DOHH2 (cell line): Measurements from ENCODE around the gene REXO1.

ENCODE experiments used
- H3F3A ChIP-seq: fragments of 200-600 bp; sonication (generic), shearing (Covaris generic); 2 replicates; pipeline ENCODE4 v1.6.0; 2016; ENCODE audit warnings: antibody characterized with exemption, mild to moderate bottlenecking; ENCODE audit not compliant: control insufficient read depth, insufficient read depth
- H3K27ac ChIP-seq: fragments of 200-600 bp; sonication (generic); 2 replicates; pipeline ENCODE4 v1.5.1; 2014; ENCODE audit warnings: low read depth, mild to moderate bottlenecking, low read length, moderate library complexity
- H3K27me3 ChIP-seq: fragments of 200-600 bp; sonication (generic); 2 replicates; pipeline ENCODE4 v1.6.1; 2014; ENCODE audit warnings: mild to moderate bottlenecking, low read length, mixed read lengths; ENCODE audit not compliant: control insufficient read depth
- H3K36me3 ChIP-seq: fragments of 200-600 bp; sonication (generic); 2 replicates; pipeline ENCODE4 v1.6.1; 2014; ENCODE audit warnings: mild to moderate bottlenecking, low read length, moderate library complexity, mixed read lengths; ENCODE audit not compliant: control insufficient read depth
- H3K4me1 ChIP-seq: fragments of 200-600 bp; sonication (generic); 2 replicates; pipeline ENCODE4 v1.6.1; 2014; ENCODE audit warnings: mild to moderate bottlenecking, low read length, mixed read lengths; ENCODE audit not compliant: control insufficient read depth
- H3K4me2 ChIP-seq: fragments of 200-600 bp; sonication (generic); 2 replicates; pipeline ENCODE4 v1.6.0; 2014; ENCODE audit warnings: mild to moderate bottlenecking, low read length, moderate library complexity
- H3K4me3 ChIP-seq: fragments of 200-600 bp; sonication (generic); 2 replicates; pipeline ENCODE4 v1.5.1; 2014; ENCODE audit warnings: mild to moderate bottlenecking, low read length, mixed read lengths
- H3K79me2 ChIP-seq: fragments of 200-600 bp; sonication (generic); 2 replicates; pipeline ENCODE4 v1.6.1; 2014; ENCODE audit warnings: mild to moderate bottlenecking, low read length, mixed read lengths; ENCODE audit not compliant: control insufficient read depth
- H3K9me2 ChIP-seq: fragments of 200-600 bp; sonication (generic); replicated peaks from 2 replicates; pipeline ENCODE4 v1.6.1; 2014; ENCODE audit warnings: mild to moderate bottlenecking, low read length, mixed read lengths; ENCODE audit not compliant: control insufficient read depth
- H3K9me3 ChIP-seq: fragments of 200-600 bp; sonication (generic); 2 replicates; pipeline ENCODE4 v1.6.1; 2014; ENCODE audit warnings: antibody characterized with exemption, low read length, mixed read lengths; ENCODE audit not compliant: control insufficient read depth, insufficient read depth
- H4K20me1 ChIP-seq: fragments of 200-600 bp; sonication (generic); 2 replicates; pipeline ENCODE4 v1.6.0; 2014; ENCODE audit warnings: low read depth, mild to moderate bottlenecking, antibody characterized with exemption, low read length, moderate library complexity; ENCODE audit not compliant: control insufficient read depth, insufficient read depth
- EZH2phosphoT487 ChIP-seq: fragments of 200-600 bp; sonication (generic); IDR thresholded peaks from 2 replicates; pipeline ENCODE4 v1.6.1; 2017; ENCODE audit warnings: borderline replicate concordance, mild to moderate bottlenecking, antibody characterized with exemption, low read length, moderate library complexity, mixed read lengths
- TF ChIP-seq, protein P1 (sequence below): fragments of 200-600 bp; sonication (generic); IDR thresholded peaks from one replicate; pipeline ENCODE4 v1.5.1; 2014; ENCODE audit warnings: antibody characterized with exemption, mild to moderate bottlenecking, low read depth, low read length; ENCODE audit not compliant: poor library complexity, severe bottlenecking

Gene REXO1

DNA sequence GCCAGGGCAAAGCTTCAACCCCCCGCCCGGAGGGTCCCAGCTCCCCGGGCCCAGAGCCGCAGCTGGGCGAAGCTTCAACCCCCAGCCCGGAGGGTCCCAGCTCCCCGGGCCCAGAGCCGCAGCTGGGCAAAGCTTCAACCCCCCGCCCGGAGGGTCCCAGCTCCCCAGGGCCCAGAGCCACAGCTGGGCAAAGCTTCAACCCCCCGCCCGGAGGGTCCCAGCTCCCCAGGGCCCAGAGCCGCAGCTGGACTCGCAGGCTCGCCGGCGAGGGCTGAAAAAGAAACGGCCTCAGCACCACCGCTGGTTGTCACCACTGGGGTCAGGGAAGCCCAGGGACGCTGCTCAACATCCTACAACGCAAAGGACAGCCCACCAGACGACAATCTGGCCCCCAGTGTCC lies 5.2 kb downstream of the REXO1 start:
- Histone ChIP-seq H3K9me2 (no peaks in the 10 kb centered on the region), H3K9me3 (no peaks in the 10 kb centered on the region), H3K4me3 (no peak overlapping the region), H3F3A (no peaks in the 10 kb centered on the region), H3K27me3 (no peaks in the 10 kb centered on the region), H3K4me2 (no peak overlapping the region), H3K27ac (no peak overlapping the region), H4K20me1 (peaks cover 34% of the 10 kb centered on the region), H3K36me3 (peaks cover 53% of the 10 kb centered on the region), H3K4me1 (peaks cover 41% of the 10 kb centered on the region), H3K79me2 (peaks cover 99% of the 10 kb centered on the region)
- TF ChIP-seq, protein P1, sequence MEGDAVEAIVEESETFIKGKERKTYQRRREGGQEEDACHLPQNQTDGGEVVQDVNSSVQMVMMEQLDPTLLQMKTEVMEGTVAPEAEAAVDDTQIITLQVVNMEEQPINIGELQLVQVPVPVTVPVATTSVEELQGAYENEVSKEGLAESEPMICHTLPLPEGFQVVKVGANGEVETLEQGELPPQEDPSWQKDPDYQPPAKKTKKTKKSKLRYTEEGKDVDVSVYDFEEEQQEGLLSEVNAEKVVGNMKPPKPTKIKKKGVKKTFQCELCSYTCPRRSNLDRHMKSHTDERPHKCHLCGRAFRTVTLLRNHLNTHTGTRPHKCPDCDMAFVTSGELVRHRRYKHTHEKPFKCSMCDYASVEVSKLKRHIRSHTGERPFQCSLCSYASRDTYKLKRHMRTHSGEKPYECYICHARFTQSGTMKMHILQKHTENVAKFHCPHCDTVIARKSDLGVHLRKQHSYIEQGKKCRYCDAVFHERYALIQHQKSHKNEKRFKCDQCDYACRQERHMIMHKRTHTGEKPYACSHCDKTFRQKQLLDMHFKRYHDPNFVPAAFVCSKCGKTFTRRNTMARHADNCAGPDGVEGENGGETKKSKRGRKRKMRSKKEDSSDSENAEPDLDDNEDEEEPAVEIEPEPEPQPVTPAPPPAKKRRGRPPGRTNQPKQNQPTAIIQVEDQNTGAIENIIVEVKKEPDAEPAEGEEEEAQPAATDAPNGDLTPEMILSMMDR = no peak
- TF ChIP-seq EZH2phosphoT487 = no peak

DNA sequence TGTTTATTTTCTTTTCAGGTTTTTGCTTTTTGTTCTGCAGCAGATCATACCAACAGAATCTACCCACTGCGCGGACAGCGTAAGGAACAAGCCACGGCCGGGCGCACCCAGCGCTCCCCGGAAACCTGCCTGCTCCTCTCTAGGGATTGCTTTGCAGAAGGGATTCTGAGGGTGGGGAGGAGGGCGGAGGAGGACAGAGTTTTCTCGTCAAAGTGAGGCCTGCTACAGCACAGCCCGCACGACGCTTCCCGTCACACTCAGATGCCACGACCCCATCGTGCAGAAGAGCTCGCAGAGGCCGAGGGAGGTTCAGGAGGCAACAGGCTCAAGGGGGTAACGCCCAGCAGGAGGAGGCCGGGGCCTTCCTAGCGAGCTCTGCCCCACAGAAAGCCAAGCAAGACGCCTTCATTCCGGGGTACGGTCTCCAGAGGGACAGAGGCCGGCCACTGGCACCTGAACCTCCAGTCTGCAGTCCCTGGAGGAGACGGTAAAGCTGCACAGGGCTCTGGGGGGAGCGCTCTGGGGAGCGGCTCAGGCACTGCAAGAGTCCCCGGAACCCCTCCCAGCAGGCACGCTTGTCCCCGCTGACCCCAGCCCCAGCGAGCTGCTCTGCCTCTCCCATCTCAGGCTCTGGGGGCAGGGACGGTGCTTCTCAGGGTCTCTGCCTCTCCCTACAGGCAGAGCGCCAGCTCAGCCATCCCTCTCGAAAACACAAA lies 6.9 kb downstream of the REXO1 start:
- H4K20me1 ChIP-seq = peaks cover 31% of the 10 kb centered on the region
- H3K79me2 ChIP-seq = peaks cover 99% of the 10 kb centered on the region
- H3K9me3 ChIP-seq = no peaks in the 10 kb centered on the region
- H3K4me2 ChIP-seq = no peak overlapping the region
- H3K36me3 ChIP-seq = peaks cover 42% of the 10 kb centered on the region
- H3K4me3 ChIP-seq = no peak overlapping the region
- no peaks in the 10 kb centered on the region for H3F3A ChIP-seq
- no peaks in the 10 kb centered on the region for H3K27me3 ChIP-seq
- no peak overlapping the region for H3K27ac ChIP-seq
- TF ChIP-seq EZH2phosphoT487 = no peak
- TF ChIP-seq, protein P1 = no peak
- H3K9me2 ChIP-seq = no peaks in the 10 kb centered on the region
- H3K4me1 ChIP-seq = peaks cover 30% of the 10 kb centered on the region

DNA sequence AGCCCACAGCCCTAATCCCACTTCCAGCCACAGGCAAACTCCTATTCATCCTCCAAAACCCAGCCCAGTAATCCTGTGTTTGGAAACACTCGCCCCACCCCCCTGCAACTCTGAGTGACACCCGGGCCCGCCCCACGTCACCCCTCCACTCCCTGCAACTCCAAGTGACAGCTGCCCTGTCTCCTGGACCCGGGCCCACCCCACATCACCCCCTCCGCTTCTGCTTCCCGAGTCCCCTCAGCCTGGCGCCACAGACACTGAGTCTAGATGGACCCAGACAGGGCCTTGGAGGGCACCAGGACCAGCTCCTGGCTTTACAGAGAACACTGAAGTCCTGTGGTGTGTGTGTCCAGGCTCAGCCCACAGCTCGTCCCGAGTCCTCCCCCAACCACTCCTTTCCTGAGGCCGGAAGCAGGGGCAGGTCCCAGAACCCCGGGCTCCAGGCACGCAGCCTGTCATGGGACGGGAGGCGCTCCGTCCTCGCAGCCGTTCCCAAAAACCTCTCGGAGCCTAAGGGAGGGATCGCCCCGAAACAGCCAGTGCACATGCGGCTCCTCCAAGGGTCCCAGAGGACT lies 7.7 kb downstream of the REXO1 start:
- TF ChIP-seq EZH2phosphoT487 = no peak
- TF ChIP-seq, protein P1 = no peak
- no peak overlapping the region; the same call in 1 of the 2 replicates for H3K4me2 ChIP-seq
- H3K36me3 ChIP-seq = peaks cover 35% of the 10 kb centered on the region
- peaks cover 99% of the 10 kb centered on the region for H3K79me2 ChIP-seq
- H3K27ac ChIP-seq = peak overlapping the region; percentile 11; the same call in 1 of the 2 replicates
- H3K27me3 ChIP-seq = no peaks in the 10 kb centered on the region
- H3F3A ChIP-seq = no peaks in the 10 kb centered on the region
- H4K20me1 ChIP-seq = peaks cover 24% of the 10 kb centered on the region
- H3K4me3 ChIP-seq = no peak overlapping the region
- H3K9me3 ChIP-seq = no peaks in the 10 kb centered on the region
- H3K4me1 ChIP-seq = peaks cover 24% of the 10 kb centered on the region
- H3K9me2 ChIP-seq = no peaks in the 10 kb centered on the region
